HG03571 (cell line): ENCODE data around the gene HNRNPA1.
"Not testable (repeated sequence)": the region's sequence is repeated elsewhere in the genome, so short reads cannot be mapped to it uniquely, and the experiment has no call there.

ENCODE experiments used
- ATAC-seq: cut with Tn5 transposase; IDR thresholded peaks from one replicate; pipeline ENCODE4 v1.9.1; 2021; ENCODE audit not compliant: unreplicated experiment

Gene HNRNPA1

GRCh38 chr12:54273981-54274380 lies 6.5 kb upstream of the HNRNPA1 start:
- ATAC-seq, result no peak

- no peak for ATAC-seq
These were observed 4.2 kb upstream of the HNRNPA1 start for GRCh38 chr12:54276368-54276767.

GRCh38 chr12:54277823-54278276 lies 2.7 kb upstream of the HNRNPA1 start:
- no peak for ATAC-seq

- no peak for ATAC-seq
These were observed 1.3 kb upstream of the HNRNPA1 start for GRCh38 chr12:54279227-54279631.

GRCh38 chr12:54279632-54280467 lies 676 bp upstream of the HNRNPA1 start, which contains the start of gene CBX5:
Gene CBX5 (minus strand): TSS chr12:54280122. CDS start chr12:54257650, 22,472 bp downstream.
- ATAC-seq, result peak; percentile 75

GRCh38 chr12:54281261-54281638 lies 724 bp downstream of the HNRNPA1 start:
- ATAC-seq, result not testable (repeated sequence)

- ATAC-seq, result not testable (repeated sequence)
These were observed 1.2 kb downstream of the HNRNPA1 start for GRCh38 chr12:54281694-54282093.

- no peak for ATAC-seq
These were observed 2.5 kb downstream of the HNRNPA1 start for GRCh38 chr12:54282949-54283593.

GRCh38 chr12:54284070-54284780 lies 3.7 kb downstream of the HNRNPA1 start:
- not testable (repeated sequence) for ATAC-seq

GRCh38 chr12:54285150-54286041 lies 4.9 kb downstream of the HNRNPA1 start:
- ATAC-seq, result no peak

- ATAC-seq, result no peak
These were observed 5.8 kb downstream of the HNRNPA1 start for GRCh38 chr12:54286042-54287030.

- no peak for ATAC-seq
These were observed 7.0 kb downstream of the HNRNPA1 start for GRCh38 chr12:54287261-54288157.

- ATAC-seq, result no peak
These were observed 11.8 kb downstream of the HNRNPA1 start for GRCh38 chr12:54292083-54292930.

GRCh38 chr12:54292931-54293241 lies 12.4 kb downstream of the HNRNPA1 start:
- ATAC-seq, result no peak

GRCh38 chr12:54294152-54294952 lies 13.8 kb downstream of the HNRNPA1 start:
- ATAC-seq, result no peak

- no peak for ATAC-seq
These were observed 14.5 kb downstream of the HNRNPA1 start for GRCh38 chr12:54294953-54295566.
